Activated CD4-positive, CD25-positive, alpha-beta regulatory T cell treated with anti-CD3 and anti-CD28 coated beads, Interleukin-2, amount 50 U/mL, for 72 hours (primary cell): Measurements from ENCODE around the gene GRIK4.

Source experiments
- DNase-seq: peaks from one replicate; pipeline ENCODE4 v3.0.0; 2021

The GRIK4 gene

DNA sequence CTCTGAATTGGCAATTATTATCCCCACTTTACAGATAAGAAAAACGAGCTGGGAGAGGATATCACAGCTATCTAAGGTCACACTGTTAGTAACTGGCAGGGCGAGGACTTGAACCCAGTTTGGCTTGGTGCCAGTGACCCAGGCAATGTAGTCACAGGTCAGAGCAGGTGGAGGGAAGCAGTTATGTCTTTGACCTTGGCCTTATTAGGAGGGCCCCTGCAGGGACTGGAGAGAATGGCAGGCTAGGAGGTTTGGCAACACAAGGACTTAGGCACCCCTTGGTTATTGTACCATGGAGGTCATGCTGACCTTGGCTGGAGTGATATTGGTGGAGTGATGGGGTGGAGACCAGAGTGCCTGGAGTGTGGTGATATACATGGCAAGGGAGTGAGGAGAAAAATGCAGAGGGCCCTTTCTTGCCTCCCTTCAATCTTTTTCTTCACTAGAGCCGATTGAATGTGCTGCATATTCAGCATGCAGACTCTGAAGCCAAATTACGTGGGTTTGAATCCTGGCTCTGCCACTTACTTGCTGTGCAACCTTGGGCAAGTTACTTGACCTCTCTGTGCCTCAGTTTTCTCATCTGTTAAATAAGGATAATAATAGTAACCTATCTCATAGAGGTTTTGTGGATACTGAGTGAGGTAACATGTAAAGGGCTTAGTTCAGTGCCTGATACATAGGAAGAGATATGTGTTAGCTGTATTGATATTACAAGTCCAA is 419.7 kb downstream of the GRIK4 start:
- no peak for DNase-seq

DNA sequence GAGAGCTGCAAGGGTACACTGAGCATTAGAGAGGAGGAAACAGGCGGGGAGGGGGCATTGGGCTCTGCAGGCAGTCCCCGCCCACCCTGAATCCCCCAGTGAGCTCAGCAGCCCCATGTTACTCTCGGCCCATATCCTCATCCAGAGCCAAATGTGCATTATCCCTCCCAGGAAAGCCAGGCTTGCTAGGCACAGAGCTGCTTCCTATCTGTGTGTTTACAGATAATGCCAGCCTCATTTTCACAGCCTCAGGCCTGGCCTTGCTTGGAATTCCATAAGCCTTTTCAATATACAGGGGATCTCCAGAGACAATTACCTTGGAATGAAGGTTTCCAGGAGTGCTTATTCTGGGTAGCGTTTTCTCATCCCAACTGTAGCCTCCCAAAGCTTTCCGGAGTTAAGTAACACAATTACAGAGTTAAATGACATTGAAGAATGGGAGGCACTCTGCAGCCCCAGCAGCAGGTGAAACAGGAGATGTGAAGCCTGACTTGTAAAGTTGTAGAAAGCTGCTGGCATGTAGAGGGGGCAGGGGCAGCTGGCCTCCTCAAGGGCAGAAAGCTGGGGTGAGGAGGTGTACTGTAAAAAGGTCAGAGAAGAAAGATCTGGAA is 420.9 kb downstream of the GRIK4 start:
- DNase-seq: no peak

- DNase-seq: no peak
These were observed 424.8 kb downstream of the GRIK4 start for GRCh38 chr11:120936356-120936755.

DNA sequence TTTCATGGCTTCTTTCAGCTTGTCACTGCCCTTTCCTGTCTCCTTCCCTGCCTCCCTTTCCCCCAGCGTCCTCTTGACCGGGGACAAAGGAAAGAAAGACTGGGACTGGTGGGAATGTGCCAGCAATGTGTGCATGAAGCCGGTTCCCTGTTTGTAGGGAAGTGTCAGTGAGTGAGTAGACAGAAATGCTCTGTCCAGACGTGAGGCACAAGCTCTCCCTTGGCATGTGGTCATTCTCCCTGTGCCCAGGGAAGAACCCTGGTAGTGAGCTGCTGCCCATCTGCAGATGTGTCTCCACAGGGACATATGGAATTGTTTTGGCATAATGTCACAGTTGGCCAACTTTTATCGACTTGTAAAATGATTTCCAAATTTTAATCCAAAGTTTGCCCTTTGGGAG is 426.0 kb downstream of the GRIK4 start:
- DNase-seq: no peak

- no peak for DNase-seq
These were observed 426.7 kb downstream of the GRIK4 start for GRCh38 chr11:120938260-120938659.

DNA sequence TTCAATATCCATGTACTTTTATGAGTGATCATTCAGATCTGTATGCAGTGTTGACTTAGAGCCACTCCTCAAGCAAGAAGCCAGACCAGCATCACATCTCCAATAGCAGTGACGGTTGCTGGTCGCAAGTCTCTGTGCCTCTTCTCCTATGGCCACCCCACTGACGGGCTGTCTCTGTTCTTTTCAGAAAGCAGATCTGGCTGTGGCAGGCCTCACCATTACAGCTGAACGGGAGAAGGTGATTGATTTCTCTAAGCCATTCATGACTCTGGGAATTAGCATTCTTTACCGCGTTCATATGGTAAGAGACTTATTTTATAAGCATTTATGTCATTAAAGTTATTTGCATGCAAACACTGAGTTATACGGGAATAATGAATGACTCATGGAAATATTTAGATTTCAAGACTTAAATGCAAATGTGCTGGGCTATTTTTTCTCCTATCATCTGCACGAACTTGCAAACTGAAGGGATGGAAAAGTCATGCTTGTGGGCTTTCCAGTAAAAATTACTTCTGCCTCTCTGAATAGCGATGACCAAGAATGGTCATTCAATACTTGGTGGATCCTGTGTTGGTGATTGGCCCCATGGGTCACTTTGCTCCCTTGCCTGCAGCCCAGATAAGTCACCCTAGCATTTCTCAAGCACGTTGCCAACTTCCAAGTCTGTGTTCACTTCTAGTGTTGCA is 428.8 kb downstream of the GRIK4 start:
- no peak for DNase-seq

DNA sequence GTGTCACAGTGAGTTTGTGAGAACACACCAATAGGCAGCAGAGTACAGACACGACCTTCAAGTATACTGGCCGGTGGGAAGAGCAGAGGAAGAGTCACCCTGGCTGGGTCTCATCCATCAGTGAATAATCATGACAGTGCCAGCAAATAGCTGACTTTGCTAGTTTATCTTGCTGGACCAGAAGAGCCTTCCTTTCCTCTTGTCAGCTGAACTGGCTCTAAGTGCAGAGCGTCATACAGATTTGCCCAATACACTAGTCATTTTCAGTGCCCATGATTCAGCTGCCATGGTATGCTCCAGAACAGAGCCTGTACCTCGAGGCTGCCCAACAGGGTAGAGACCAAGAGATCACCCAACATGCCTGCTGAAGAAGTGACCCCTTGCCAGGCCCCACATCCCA is 429.5 kb downstream of the GRIK4 start:
- no peak for DNase-seq

DNA sequence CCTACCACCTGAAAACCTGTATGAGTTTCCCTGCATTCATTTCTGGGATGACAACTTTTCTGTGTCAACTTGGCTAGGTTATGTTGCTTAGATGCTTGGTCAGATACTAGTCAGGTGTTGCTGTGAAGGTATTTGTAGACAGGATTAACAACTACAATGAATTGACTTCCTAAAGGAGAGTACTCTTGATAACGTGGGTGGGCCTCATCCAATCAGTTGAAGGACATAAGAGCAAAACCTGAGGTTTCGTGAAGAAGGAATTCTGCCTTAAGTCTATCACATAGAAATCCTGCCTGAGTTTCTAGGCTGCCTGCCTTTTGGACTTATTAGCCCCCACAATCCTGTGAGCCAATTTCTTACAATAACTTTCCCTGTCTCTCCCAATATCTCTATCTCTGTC is 431.2 kb downstream of the GRIK4 start:
- no peak for DNase-seq

DNA sequence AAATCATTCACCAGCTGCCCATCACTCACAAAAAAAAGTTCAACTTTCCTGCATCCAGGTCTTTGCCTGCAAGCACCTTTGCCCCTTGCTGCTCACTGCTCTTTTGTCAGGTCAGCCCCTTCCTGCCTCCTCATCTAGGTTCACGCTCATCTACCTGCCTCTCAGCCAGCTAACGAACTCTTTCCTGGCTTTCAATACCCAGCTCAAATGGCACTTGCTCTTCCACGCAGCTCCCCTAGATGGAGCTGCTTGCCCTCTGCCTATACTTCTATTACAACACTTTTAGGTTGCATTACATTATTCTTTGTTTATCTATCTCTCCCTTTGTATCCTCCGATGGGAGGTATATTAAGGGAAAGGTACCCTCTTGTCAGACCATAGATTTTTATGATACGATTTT is 433.5 kb downstream of the GRIK4 start:
- no peak for DNase-seq

GRCh38 chr11:120950880-120951279 is 439.3 kb downstream of the GRIK4 start:
- no peak for DNase-seq

DNA sequence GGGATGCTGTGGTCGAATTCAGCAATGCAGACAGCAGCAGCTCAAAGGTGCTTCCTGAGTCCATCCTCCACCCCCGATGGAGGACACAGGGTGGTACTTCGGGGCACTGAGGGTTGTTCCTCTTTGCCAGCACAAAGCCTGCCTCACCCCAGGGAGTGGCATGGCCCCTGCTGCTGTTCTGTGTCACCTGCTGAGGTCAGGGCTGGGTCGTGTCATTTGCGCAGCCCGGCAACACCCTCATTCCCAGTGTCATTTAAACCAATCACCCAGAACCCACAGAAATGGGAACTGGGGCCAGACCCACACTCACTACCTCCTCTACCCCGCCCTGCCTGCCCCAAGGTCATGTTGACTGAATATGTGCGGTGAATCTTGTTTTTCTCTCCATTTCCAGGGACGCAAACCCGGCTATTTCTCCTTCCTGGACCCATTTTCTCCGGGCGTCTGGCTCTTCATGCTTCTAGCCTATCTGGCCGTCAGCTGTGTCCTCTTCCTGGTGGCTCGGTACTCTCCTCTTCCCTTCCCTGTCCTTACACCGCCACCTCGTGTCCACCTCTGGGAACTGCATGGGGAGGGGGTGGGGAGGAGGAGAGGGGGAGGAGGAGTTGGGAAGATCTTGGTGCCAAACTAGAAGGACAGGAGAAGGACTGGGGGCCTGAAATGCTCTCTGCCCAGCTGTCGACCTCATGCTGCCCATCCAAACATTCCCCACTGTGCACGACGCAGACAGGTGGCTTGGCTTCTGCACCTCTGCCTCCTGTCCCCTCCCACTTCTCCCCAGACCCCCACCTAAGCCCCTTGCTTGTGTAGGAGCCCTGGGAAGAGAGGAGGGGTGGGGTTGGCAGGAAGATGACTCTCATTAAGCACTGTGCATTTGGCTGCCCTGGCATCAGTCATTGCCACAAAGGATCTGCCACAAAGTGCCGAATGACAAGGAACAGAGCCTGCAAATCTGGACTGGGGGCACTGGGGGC is 441.2 kb downstream of the GRIK4 start:
- DNase-seq: peak; percentile 73

DNA sequence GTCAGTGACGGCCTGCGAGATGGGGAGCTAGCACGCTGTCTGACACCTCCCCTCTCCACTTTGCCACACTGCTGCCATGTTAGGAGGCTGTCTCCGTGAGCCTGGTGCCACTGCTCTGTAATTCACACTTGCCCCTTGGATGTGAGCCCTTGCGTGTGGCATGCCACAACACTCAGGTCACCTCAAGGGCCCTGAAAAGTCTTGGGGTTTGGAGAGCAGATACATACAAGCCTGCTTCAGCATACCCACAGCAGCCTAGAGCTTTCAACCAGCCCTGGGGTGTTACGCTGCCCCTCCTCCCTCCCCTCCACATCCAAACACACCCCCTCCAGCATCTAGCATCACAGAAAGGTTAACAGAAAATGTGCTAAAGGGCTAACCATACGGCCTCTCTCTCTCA is 442.8 kb downstream of the GRIK4 start:
- DNase-seq: no peak

DNA sequence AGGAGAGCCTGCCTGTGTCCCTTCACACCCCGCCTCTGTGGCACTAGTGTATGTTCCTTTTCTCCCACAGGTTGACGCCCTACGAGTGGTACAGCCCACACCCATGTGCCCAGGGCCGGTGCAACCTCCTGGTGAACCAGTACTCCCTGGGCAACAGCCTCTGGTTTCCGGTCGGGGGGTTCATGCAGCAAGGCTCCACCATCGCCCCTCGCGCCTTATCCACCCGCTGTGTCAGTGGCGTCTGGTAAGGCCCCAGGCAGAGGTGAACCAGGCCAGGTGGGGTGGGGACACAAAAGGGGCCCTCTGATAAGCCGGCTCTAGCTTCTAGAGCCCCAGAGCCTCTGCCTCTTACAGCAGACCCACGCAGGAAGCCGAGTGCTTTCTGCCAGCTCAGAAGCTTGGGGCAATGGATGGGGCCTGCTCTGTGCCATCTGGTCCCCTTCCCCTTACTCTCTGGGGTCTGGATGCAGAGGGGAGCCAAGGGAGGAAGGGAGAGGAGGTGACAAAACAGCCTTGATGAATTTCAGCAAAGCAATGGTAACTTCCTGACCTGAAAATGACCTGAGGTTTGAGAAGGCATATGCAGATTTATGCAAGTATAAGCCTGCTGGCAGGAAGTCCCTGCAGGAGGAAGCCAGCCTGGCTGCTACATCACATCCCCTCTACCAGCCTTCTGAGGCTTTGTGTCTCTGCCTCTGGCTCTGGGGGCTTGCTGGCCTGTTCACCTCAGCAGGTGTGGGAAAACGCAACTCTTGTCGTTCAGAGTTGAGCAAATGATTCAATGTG is 445.4 kb downstream of the GRIK4 start:
- DNase-seq: no peak

- no peak for DNase-seq
These were observed 446.6 kb downstream of the GRIK4 start for GRCh38 chr11:120958185-120958584.

DNA sequence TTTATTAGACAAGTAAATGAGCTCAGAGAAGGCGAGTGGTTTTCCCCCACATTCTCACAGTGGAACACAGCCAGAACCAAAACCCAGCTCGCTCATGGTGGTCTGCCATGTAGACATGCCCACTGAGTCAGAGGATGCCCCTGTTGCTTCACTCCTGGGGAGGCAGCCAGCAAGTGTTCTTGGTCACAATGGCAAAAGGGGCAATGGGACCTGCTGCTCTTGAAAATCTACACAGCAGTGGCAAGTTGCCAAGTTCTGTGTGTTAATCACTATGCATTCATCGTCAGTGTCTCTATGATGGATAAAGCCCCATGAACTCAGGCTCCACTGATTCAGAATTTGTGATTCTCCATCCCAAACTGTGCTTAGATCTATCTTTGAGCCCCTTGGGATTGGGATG is 447.6 kb downstream of the GRIK4 start:
- no peak for DNase-seq

DNA sequence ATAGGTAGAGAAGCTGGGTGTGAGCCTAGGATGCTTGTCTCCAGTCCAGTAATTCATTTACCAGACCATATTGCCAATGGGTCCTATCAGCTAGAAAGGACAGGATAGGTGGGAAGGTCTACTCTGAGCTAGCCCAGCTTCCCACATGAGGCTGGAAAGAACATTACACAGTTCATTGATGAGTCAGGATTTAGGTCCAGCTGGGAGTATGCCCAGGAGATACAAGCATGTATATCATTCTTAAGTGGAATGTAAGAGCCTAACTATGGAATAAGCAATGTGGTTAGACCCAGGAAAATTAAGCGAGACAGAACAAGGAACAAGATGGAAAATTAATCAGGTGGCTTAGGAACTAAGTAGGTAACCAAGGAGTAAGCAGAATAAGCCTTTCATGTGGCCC is 453.3 kb downstream of the GRIK4 start:
- DNase-seq: no peak

DNA sequence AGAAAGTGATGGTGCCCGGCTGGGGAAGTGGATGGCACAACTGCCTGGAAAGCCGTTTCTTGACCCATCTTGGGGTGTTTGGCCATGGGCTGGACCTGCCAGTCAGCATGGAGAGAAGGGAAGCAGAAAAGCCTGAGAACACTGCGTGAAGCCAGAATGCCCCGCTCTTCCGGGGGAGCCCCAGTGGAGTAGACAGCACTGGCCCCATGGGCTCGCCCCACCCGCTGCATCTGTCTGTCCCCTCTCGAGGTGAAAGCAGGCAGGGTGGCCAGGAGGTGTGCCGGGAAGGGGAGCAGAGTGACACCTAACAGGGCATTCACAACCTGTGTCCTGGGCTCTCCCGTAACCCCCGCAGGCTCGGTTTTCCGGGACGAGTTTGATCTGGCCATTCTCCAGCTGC is 455.3 kb downstream of the GRIK4 start:
- no peak for DNase-seq

- no peak for DNase-seq
These were observed 458.4 kb downstream of the GRIK4 start for GRCh38 chr11:120969993-120970392.

- DNase-seq: no peak
These were observed 460.3 kb downstream of the GRIK4 start for GRCh38 chr11:120971825-120972224.

DNA sequence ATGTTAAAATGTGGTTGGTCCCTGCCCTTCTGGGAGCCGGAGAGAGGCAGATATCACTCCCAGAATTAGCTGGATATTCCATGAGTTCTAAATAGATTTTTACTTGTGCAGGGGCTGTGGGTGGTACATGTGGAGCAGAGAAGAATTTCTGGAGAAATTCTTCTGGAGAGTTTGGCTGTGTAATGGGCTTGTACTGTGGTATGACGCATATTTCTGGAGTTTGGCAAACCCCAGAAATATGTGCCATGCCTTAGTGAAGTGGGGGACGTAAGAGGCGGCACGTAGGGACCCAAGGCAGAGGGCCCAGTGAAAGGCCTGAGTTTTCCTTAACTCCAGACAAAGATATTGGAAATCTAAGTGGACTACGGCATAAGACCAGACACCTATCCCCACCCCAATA is 461.1 kb downstream of the GRIK4 start:
- no peak for DNase-seq

GRCh38 chr11:120973501-120973900 is 462.0 kb downstream of the GRIK4 start:
- DNase-seq: no peak

- DNase-seq: no peak
These were observed 462.9 kb downstream of the GRIK4 start for GRCh38 chr11:120974466-120974865.
